ENCODE data around the gene CDKN1A.

CDKN1A gene

GRCh38 chr6:36724514-36725390, 46.2 kb downstream of the CDKN1A start:
- H3K27me3 ChIP-seq (ENCODE audit: low read depth, low read length): no peaks in the 10 kb centered on the region

GRCh38 chr6:36725581-36725980, 47.1 kb downstream of the CDKN1A start:
- Histone ChIP-seq H3K4me3 (ENCODE audit: low read depth in 1 of 2, low read length in 2 of 2) (no peak overlapping the region), H3K27ac (ENCODE audit: low read length) (no peak overlapping the region), H3K9me3 (ENCODE audit: control insufficient read depth in 1 of 2, low read length in 2 of 2) (no peaks in the 10 kb centered on the region), H3K36me3 (ENCODE audit: control insufficient read depth in 1 of 2, insufficient read depth in 2 of 2, low read length in 2 of 2) (no peaks in the 10 kb centered on the region), H3K27me3 (ENCODE audit: low read depth, low read length) (no peaks in the 10 kb centered on the region), H3K4me1 (ENCODE audit: control insufficient read depth in 1 of 2, insufficient read depth in 2 of 2, low read length in 2 of 2) (no peaks in the 10 kb centered on the region)

More at GRCh38 chr6:36724514-36725390, 46.2 kb downstream of the CDKN1A start:
- Histone ChIP-seq H3K4me1 (ENCODE audit: control insufficient read depth in 1 of 2, insufficient read depth in 2 of 2, low read length in 2 of 2) (no peaks in the 10 kb centered on the region), H3K9me3 (ENCODE audit: control insufficient read depth in 1 of 2, low read length in 2 of 2) (no peaks in the 10 kb centered on the region), H3K36me3 (ENCODE audit: control insufficient read depth in 1 of 2, insufficient read depth in 2 of 2, low read length in 2 of 2) (no peaks in the 10 kb centered on the region), H3K27ac (ENCODE audit: low read length) (no peak overlapping the region), H3K4me3 (ENCODE audit: low read depth in 1 of 2, low read length in 2 of 2) (no peak overlapping the region)

GRCh38 chr6:36727505-36728021, 49.0 kb downstream of the CDKN1A start:
- Histone ChIP-seq H3K4me1 (ENCODE audit: control insufficient read depth in 1 of 2, insufficient read depth in 2 of 2, low read length in 2 of 2) (no peaks in the 10 kb centered on the region), H3K9me3 (ENCODE audit: control insufficient read depth in 1 of 2, low read length in 2 of 2) (no peaks in the 10 kb centered on the region), H3K27ac (ENCODE audit: low read length) (no peak overlapping the region), H3K27me3 (ENCODE audit: low read depth, low read length) (no peaks in the 10 kb centered on the region), H3K4me3 (ENCODE audit: low read depth in 1 of 2, low read length in 2 of 2) (no peak overlapping the region), H3K36me3 (ENCODE audit: control insufficient read depth in 1 of 2, insufficient read depth in 2 of 2, low read length in 2 of 2) (no peaks in the 10 kb centered on the region)

GRCh38 chr6:36728289-36729160, 50.0 kb downstream of the CDKN1A start:
- no peaks in the 10 kb centered on the region for H3K4me1 ChIP-seq (ENCODE audit: control insufficient read depth in 1 of 2, insufficient read depth in 2 of 2, low read length in 2 of 2)
- no peaks in the 10 kb centered on the region for H3K36me3 ChIP-seq (ENCODE audit: control insufficient read depth in 1 of 2, insufficient read depth in 2 of 2, low read length in 2 of 2)
- H3K27ac ChIP-seq (ENCODE audit: low read length): no peak overlapping the region
- H3K9me3 ChIP-seq (ENCODE audit: control insufficient read depth in 1 of 2, low read length in 2 of 2): no peaks in the 10 kb centered on the region
- H3K27me3 ChIP-seq (ENCODE audit: low read depth, low read length): no peaks in the 10 kb centered on the region
- no peak overlapping the region for H3K4me3 ChIP-seq (ENCODE audit: low read depth in 1 of 2, low read length in 2 of 2)

- no peaks in the 10 kb centered on the region for H3K27me3 ChIP-seq (ENCODE audit: low read depth, low read length)
- H3K4me3 ChIP-seq (ENCODE audit: low read depth in 1 of 2, low read length in 2 of 2): no peak overlapping the region
These were observed 50.6 kb downstream of the CDKN1A start for GRCh38 chr6:36729161-36729524.

GRCh38 chr6:36730424-36731380, 52.2 kb downstream of the CDKN1A start:
- Histone ChIP-seq H3K36me3 (ENCODE audit: control insufficient read depth in 1 of 2, insufficient read depth in 2 of 2, low read length in 2 of 2) (no peaks in the 10 kb centered on the region), H3K9me3 (ENCODE audit: control insufficient read depth in 1 of 2, low read length in 2 of 2) (no peaks in the 10 kb centered on the region)

More at GRCh38 chr6:36729161-36729524, 50.6 kb downstream of the CDKN1A start:
- Histone ChIP-seq H3K9me3 (ENCODE audit: control insufficient read depth in 1 of 2, low read length in 2 of 2) (no peaks in the 10 kb centered on the region), H3K27ac (ENCODE audit: low read length) (no peak overlapping the region), H3K36me3 (ENCODE audit: control insufficient read depth in 1 of 2, insufficient read depth in 2 of 2, low read length in 2 of 2) (no peaks in the 10 kb centered on the region), H3K4me1 (ENCODE audit: control insufficient read depth in 1 of 2, insufficient read depth in 2 of 2, low read length in 2 of 2) (no peaks in the 10 kb centered on the region)

GRCh38 chr6:36731622-36732310, 53.3 kb downstream of the CDKN1A start:
- Histone ChIP-seq H3K4me1 (ENCODE audit: control insufficient read depth in 1 of 2, insufficient read depth in 2 of 2, low read length in 2 of 2) (peaks cover 0 to 11% of the 10 kb centered on the region in 2 donors), H3K9me3 (ENCODE audit: control insufficient read depth in 1 of 2, low read length in 2 of 2) (no peaks in the 10 kb centered on the region), H3K36me3 (ENCODE audit: control insufficient read depth in 1 of 2, insufficient read depth in 2 of 2, low read length in 2 of 2) (no peaks in the 10 kb centered on the region), H3K4me3 (ENCODE audit: low read depth in 1 of 2, low read length in 2 of 2) (no peak overlapping the region), H3K27ac (ENCODE audit: low read length) (no peak overlapping the region), H3K27me3 (ENCODE audit: low read depth, low read length) (no peaks in the 10 kb centered on the region)

More at GRCh38 chr6:36730424-36731380, 52.2 kb downstream of the CDKN1A start:
- H3K27me3 ChIP-seq (ENCODE audit: low read depth, low read length): no peaks in the 10 kb centered on the region
- peaks cover 0 to 6% of the 10 kb centered on the region in 2 donors for H3K4me1 ChIP-seq (ENCODE audit: control insufficient read depth in 1 of 2, insufficient read depth in 2 of 2, low read length in 2 of 2)
- no peak overlapping the region for H3K27ac ChIP-seq (ENCODE audit: low read length)
- H3K4me3 ChIP-seq (ENCODE audit: low read depth in 1 of 2, low read length in 2 of 2): no peak overlapping the region

- Histone ChIP-seq H3K4me1 (ENCODE audit: control insufficient read depth in 1 of 2, insufficient read depth in 2 of 2, low read length in 2 of 2) (peaks cover 0 to 11% of the 10 kb centered on the region in 2 donors), H3K4me3 (ENCODE audit: low read depth in 1 of 2, low read length in 2 of 2) (no peak overlapping the region), H3K27ac (ENCODE audit: low read length) (no peak overlapping the region), H3K9me3 (ENCODE audit: control insufficient read depth in 1 of 2, low read length in 2 of 2) (no peaks in the 10 kb centered on the region), H3K27me3 (ENCODE audit: low read depth, low read length) (no peaks in the 10 kb centered on the region), H3K36me3 (ENCODE audit: control insufficient read depth in 1 of 2, insufficient read depth in 2 of 2, low read length in 2 of 2) (no peaks in the 10 kb centered on the region)
These were observed 54.8 kb downstream of the CDKN1A start for GRCh38 chr6:36733300-36733699.

GRCh38 chr6:36734486-36735060, 56.1 kb downstream of the CDKN1A start:
- peak overlapping the region; percentile 87 for H3K27ac ChIP-seq (ENCODE audit: low read length)
- H3K27me3 ChIP-seq (ENCODE audit: low read depth, low read length): no peaks in the 10 kb centered on the region
- H3K36me3 ChIP-seq (ENCODE audit: control insufficient read depth in 1 of 2, insufficient read depth in 2 of 2, low read length in 2 of 2): no peaks in the 10 kb centered on the region
- H3K9me3 ChIP-seq (ENCODE audit: control insufficient read depth in 1 of 2, low read length in 2 of 2): no peaks in the 10 kb centered on the region
- peak overlapping the region; percentile 18 to 19 for H3K4me3 ChIP-seq (ENCODE audit: low read depth in 1 of 2, low read length in 2 of 2)
- peaks cover 0 to 11% of the 10 kb centered on the region in 2 donors for H3K4me1 ChIP-seq (ENCODE audit: control insufficient read depth in 1 of 2, insufficient read depth in 2 of 2, low read length in 2 of 2)

Data from muscle layer of duodenum (tissue), 2 donors.